HT-29 (cell line): ENCODE data around the gene COG3. TPM values are rescaled to one million over a fixed set of nuclear protein-coding genes. Genes with fewer than 3 reads are reported as not detected.
"Not testable (repeated sequence)": the region's sequence is repeated elsewhere in the genome, so short reads cannot be mapped to it uniquely, and the experiment has no call there.

ENCODE experiments used
- DNase-seq: peaks from one replicate; pipeline ENCODE4 v3.0.0-alpha.2; 2015; ENCODE audit warnings: low spot score
- total RNA-seq: library from RNA; depleted of rRNA; stranded (reverse); fragments of >200 nt; shearing (Covaris generic); gene quantifications from 2 replicates; pipeline ENCODE4 v1.2.3, GENCODE V29; 2014; rRNA removed

The COG3 gene, protein sequence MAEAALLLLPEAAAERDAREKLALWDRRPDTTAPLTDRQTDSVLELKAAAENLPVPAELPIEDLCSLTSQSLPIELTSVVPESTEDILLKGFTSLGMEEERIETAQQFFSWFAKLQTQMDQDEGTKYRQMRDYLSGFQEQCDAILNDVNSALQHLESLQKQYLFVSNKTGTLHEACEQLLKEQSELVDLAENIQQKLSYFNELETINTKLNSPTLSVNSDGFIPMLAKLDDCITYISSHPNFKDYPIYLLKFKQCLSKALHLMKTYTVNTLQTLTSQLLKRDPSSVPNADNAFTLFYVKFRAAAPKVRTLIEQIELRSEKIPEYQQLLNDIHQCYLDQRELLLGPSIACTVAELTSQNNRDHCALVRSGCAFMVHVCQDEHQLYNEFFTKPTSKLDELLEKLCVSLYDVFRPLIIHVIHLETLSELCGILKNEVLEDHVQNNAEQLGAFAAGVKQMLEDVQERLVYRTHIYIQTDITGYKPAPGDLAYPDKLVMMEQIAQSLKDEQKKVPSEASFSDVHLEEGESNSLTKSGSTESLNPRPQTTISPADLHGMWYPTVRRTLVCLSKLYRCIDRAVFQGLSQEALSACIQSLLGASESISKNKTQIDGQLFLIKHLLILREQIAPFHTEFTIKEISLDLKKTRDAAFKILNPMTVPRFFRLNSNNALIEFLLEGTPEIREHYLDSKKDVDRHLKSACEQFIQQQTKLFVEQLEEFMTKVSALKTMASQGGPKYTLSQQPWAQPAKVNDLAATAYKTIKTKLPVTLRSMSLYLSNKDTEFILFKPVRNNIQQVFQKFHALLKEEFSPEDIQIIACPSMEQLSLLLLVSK
- 60.5 and 63.1 TPM in 2 replicates for total RNA-seq

DNA sequence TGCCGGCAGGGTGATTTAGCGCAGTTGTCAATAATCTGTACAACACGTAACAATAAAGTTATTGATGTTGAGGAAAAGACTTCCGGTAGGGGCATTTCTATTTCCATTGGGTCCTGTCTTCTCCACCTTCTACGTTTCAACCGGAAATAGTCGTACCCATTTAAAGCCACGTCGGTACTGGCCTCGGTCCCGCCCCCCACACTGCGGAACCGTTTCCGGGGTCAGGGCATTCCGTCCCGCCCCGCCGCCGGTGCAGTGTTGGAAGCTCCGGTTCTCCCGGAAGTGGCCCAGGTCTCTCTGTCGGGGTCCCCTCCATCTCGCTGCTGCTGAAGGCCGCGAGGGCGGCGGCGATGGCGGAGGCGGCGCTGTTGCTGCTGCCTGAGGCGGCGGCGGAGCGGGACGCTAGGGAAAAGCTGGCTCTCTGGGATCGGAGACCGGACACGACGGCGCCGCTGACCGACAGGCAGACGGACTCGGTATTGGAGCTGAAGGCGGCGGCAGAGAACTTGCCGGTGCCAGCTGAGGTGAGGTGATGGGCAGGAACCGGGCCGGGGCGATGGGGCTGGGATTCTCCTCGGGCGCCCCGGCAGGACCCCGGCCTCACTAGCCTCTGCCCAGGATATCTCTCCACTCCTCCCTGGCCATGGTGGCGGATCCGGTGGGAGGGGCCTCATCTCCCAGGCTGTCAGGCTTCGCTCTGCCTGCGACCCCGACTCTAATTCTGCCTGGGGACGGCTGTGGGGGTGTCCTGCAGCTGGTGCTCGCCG, at the start of gene COG3:
TSS of gene COG3 (plus strand) at position 253 of the 767 bp plus-strand sequence. CDS start at position 351, 98 bp downstream.
- DNase-seq: peak; percentile 99

DNA sequence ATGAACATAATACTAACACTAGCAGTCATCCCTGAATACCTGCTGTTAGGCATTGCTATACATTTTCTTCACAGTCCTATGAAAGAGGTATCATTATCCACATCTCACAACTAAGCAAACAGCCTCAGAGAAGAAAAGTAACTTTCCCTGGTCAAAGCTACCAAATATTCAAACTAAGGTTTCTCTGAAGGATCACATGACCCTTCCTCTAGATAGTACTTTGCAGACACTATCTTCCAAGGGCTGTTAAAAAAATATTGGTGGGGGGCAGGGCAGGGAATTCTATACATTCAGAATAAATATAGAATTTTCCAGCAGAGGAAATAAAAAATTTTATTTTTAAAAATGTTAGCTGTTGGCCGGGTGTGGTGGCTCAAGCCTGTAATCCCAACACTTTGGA, 49.6 kb upstream of the COG3 start:
- no peak for DNase-seq

DNA sequence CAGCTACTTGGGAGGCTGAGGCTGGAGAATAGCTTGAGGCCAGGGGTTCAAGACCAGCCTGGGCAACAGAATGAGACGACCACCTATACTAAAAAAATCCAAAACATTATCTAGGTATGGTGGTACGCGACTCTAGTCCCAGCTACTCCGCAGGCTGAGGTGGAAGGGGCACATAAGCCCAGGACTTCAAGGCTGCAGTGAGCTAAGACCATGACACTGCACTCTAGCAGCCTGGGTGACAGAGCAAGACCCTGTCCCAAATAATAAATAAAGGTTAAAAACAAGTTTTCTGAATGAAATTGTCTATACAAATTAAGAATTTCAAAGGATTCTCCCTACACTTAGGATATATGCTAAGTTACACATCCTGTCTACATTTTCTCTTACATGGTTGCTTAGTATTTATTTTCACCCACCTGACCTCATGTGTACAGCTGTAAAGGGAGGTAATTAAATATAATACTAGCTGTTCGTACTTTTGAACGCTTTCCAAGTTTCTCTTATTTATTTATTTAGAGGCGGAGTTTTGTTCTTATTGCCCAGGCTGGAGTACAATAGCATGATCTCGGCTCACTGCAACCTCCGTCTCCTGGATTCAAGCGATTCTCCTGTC, 48.1 kb upstream of the COG3 start:
- peak; percentile 28 for DNase-seq

DNA sequence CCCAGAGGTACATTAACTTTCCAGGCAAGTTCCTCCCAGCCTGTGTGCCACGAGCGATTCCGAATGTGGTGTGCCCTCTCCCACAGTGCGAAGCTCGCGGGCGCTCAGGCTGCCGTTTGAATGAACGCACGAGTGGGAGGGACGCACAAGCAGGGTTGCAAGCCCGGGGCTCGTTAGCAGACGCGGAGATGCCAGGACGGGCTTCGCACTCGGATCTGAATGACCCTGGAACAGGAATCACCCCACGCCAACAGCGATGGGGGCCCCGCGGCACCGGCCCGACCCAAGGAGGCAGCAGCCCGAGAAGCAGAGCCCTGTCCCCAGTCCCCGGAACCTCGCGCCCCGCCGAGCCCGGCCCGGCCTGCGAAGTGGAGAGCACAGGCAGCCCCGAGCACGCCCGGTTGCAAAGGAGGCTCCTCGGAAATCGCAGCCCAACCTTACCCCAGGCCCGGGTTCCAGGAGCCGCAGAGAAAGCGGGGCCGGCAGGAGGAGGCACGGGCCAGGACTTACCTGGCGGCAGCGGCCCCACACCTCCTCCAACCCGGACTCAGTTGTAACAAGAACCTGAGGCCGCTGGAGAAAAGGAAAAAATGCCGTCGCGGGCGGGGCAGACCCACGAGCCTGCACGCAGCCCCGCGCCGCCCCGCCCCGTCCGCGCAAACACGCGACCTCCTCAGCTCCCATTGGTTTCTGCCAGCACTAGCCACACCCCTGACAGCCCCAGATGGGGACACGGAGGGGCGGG, 46.8 kb upstream of the COG3 start, which contains the start of gene SLC25A30:
TSS of gene SLC25A30 (minus strand) at position 584 of the 745 bp plus-strand sequence. CDS start 6,948 bp downstream, outside the sequence.
- DNase-seq: peak; percentile 73

DNA sequence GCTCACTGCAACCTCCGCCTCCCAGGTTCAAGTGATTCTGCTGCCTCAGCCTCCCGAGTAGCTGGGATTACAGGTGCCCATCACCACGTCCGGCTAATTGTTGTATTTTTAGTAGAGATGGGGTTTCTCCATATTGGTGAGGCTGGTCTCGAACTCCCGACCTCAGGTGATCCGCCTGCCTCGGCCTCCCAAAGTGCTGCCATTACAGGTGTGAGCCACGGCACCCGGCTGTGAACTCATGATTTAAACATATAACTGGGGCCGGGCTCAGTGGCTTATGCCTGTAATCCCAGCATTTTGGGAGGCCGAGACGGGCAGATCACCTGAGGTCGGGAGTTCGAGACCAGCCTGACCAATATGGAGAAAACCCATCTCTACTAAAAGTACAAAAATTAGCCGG, 45.4 kb upstream of the COG3 start:
- DNase-seq: not testable (repeated sequence)

DNA sequence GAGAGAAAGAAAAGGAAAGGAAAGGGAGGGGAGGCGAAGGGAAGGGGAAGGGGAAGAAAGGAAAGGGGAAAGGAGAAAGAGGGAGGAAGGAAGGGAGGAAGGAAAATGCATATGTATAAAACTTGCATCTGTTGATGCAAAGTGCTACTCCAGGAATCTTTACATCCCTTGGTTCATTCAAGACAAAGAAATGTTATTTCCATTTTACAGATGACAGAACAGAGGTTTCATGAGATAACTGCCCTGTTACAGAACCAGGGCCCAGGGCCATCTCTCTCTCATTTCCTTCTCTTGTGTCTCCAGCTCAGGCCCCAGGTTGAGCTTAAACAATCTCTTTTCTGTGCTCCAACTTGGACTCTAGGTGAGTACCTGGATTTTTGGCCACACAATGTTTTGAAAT, 44.8 kb upstream of the COG3 start:
- DNase-seq: no peak

DNA sequence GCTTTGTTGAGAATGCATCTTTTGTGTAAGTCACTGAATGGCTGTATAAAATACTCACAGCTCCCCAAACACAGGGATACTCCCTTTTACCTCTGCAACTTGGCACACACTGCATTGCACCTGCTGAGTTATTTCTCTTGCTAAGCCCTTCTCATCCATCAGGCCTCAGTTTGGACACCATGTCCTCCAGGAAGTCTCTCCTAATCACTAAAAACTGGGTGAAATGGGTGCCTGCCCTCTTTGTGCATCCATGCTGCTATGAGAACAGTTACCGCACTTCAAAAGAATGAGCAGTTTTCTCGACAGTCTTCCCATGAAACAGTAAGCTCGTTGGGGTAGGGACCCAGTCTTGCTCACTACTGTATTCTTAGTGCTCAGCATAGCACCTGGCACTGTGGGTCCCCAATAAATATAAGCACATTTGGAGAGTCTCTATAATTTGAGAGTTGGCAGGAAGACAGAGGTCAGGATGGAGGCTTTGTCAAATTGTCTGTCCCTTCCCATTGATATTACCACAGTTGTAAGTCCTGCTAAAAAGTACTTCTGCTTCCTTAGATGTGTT, 41.9 kb upstream of the COG3 start:
- no peak for DNase-seq

DNA sequence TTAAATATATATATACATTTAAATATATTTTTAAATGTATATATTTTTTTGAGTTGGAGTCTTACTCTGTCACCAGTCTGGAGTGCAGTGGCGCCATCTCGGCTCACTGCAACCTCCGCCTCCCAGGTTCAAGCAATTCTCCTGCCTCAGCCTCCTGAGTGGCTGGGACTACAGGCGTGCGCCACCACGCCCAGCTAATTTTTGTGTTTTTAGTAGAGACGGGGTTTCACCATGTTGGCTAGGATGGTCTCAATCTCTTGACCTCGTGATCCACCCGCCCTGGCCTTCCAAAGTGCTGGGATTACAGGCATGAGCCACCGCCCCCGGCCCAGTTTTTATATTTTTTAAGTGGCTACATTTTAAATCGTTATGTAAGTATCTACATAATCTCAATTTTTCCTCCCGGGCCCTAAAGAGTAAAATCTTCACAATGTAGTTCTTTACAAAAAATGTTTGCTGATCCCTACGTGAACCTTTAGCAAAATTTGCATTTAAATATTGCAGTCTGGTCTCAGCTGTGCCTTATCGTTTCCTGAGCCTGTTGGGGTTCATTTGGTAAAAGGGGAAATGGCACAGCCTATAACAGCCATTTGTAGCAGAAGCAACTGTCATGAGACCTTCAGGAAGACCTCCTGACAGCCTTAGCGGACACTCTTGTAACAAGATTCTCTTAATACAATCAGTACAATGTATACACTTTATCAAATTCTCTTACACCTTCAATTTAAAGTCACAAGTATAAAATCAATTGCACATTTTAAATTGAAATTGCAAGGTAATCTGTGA, 38.5 kb upstream of the COG3 start:
- DNase-seq: not testable (repeated sequence)

DNA sequence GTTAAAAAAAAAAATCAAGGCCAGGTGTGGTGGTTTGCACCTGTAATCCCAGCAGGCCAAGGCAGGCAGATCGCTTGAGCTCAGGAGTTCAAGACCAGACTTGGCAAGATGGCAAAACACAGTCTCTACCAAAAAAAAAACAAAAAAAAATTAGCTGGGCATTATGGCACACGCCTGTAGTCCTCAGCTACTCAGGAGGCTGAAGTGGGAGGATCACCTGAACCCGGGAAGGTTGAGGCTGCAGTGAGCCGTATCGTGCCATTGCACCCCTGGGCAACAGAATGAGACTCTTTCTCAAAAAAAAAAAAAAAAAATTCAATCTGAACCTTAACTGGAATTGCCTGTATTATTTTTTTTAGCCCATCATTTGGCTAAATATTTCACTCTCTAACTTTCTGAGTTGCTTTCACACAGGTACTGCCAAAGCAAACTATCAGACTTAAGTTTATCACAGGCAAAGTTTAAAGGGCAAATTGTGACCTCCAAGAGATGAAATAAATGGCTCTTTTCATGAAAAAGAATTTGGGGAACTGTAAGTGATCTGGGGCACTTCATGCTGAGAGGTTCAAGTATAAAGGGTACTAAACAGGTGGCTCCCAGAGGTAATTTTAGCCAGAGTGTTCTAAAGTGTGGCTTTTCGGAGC, 31.9 kb upstream of the COG3 start:
- no peak for DNase-seq

DNA sequence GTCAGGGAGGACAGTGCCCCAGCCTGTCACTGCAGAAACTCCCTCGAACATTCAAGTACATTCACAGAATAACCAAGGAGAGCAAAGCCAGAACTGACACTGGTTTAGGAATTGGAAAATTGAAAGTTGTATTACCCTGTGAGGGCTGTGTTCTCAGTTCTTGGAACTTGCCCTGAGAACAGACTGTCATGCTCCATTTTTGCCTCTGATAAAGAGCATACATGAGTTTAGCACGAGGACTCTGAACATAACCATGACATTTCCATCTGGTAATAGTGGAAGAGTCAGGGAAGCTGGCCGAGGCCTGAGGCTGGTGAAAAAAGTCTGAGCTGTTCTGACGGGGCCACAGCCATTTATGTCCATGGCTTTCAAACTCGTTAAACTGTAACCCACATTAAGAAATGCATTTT, 31.4 kb upstream of the COG3 start:
- DNase-seq: no peak

DNA sequence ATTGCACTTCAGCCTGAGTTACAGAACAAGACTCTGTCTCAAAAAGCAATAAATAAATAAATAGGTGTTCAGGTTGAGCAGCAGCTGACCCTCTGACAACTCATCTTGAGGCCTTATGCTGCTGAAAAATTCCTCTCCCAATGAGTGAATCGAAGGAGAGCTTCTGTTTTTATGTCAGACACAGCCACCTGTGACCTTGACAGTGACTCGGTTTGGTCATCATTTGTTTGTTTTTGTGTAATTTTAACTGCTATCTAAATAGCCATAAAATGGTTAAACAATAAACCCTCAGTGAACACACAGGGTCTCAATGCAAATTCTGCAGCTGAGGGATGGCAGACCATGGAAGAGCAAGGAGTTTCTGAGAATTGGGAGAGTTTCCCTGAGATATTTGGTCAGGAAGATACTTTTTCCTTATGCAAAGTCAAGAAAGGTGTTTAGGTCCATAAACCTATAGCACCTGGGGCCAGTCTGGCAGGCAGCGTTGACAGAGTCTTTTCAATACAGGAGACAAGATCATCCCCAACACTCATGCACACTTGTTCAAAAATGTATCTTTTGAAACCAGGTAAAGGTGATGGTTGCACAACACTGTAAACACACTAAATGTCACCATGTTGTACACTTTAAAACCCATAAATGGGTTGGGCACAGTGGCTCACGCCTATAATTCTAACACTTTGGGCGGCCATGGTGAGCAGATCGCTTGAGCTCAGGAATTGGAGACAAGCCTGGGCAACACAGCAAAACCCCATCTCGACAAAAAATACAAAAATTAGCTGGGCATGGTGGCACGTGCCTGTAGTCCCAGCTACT, 30.0 kb upstream of the COG3 start:
- no peak for DNase-seq

DNA sequence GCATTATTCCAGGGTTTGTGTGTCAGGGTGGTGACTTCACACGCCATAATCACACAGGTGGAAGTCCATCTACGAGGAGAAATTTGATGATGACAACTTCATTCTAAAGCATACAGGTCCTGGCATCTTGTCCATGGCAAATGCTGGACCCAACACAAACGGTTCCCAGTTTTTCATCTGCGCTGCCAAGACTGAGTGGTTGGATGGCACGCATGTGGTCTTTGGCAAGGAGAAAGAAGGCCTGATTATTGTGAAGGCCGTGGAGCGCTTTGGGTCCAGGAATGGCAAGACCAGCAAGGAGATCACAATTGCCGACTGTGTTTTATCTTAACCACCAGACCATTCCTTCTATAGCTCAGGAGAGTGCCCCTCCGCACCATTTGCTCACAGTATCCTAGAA, 28.4 kb upstream of the COG3 start:
- DNase-seq: no peak

DNA sequence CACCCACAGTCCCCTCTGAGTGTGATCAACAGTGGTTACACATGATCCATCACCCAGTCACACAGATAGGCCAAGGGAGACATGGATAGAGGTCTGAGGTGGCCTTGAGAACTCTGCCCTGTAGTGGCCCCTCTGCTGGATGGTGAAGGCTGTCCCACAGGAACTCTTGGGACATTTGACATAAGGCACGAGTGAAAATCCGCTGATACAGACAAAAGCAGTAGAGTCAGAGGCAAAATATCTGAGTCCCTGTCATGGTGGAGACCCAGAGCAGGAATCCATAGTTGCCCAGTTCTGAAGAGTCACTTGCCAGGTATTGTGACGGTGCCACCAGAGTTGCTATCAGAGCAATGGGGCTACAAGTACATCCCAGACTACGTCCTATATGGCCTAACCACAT, 27.8 kb upstream of the COG3 start:
- no peak for DNase-seq

DNA sequence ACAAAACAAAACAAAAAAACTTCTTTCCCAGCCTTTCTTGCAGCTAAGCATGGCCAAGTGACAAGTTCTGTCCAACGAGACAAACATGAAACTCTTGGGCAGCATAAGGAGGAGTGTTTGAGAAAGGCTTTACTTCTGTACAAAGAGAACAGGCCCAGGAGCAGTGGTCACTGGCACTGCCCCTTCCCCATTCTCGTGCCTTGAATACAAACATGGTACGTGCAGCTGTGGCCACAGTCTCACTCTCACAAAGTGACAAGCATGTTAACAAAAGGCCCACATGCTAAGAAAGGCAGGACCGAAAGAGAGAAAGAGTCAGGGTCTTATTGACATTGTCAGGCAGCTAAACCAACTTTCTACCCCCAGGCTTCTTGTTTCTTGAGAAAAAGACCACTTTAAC, 26.8 kb upstream of the COG3 start:
- no peak for DNase-seq

DNA sequence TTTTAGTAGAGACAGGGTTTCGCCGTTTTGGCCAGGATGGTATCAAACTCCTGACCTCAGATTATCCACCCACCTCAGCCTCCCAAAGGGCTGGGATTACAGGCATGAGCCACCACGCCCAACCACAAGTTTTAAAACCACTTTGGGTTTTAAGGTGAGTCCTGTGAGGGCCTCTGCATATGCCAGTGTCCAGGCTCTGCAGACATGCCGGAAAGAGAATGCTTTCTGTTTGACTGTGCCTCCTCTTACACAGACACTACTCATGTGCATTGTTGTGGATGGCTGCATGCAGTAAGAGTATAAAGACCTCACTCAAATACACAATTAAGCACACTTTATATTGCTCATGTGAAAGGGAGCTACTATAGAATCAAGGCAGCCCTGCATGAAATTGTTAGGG, 25.7 kb upstream of the COG3 start:
- DNase-seq: no peak

DNA sequence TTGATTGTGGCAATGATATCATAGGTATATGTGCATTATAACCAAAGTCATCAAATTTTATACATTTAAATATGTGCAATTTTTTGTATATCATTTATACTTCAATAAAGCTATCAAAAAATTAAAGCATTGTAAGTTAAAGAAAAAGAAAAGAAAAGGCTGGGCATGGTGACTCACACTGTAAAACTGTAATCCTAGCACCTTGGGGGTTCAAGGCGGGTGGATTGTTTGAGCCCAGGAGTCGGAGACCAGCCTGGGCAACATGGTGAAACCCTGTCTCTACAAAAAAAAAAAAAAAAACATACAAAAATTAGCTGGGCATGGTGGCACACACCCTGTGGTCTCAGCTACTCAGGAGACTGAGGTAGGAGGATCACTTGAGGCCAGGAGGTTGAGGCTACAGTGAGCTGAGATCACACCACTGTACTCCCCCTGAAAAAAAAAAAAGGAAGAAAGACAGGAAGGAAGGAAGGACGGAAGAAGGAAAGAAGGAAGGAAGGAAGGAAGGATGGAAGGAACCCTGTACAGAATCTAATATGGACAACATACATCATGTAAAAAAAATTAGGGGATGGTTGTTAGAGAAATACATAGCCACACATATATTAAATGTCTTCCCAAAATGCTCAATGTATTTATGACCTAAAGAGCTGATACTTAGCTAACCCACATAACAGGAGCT, 24.8 kb upstream of the COG3 start:
- DNase-seq: no peak

DNA sequence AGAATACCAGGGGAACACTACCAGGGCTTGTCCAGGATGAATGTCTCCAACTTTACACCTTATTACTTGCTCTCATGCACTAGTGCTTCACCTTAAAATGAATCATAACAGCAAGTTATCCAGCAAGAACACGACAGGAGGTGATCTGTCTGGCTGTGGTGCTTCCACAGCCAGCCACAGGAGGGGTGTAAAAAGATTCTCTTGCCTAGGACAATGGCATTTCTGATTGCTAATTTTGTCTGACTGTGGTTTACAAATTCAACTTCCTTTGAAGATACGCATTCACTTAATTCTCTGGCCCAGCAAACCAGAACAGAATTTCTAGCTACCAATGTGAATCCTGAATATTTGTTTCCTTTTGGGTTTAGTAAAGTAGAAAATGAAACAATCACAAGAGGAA, 23.1 kb upstream of the COG3 start:
- DNase-seq: peak; percentile 23

DNA sequence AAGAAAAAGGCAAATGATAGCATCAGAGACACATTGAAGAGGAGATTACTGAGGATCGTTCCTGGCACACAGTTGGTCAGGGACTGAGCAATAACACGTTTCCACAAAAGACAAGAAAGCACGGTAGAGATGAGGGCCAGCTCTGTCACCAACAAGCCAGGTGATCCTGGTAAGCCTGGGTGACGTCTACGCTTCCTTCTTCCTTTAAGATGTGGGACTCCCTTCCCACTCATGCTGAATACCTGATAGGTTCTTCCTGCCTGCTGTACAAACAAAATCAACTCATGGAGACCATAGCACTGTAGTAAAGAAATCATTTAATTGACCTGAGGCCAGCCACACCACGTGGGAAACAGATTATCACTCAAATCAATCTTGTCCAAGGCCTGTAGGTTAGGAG, 19.7 kb upstream of the COG3 start:
- no peak for DNase-seq
